Bronchial epithelial cell (primary cell): ENCODE results near the gene DYNC2H1. TPM values are rescaled to one million over a fixed set of nuclear protein-coding genes. Genes with fewer than 3 reads are reported as not detected.

ENCODE experiments used
- DNase-seq: peaks from one replicate; pipeline ENCODE4 v3.0.0-alpha.2; 2010; ENCODE audit warnings: low read depth
- FAIRE-seq: peaks from 2 replicates; lab custom pipeline; 2011; peaks lifted over from hg19 to GRCh38; lab: Jason Lieb, UNC
- H3K27me3 ChIP-seq: 2 replicates; pipeline ENCODE4 v1.5.1; 2011; ENCODE audit warnings: low read length; ENCODE audit not compliant: control insufficient read depth, insufficient read depth
- H3K36me3 ChIP-seq: 2 replicates; pipeline ENCODE4 v1.5.1; 2011; ENCODE audit warnings: low read length; ENCODE audit not compliant: control insufficient read depth, insufficient read depth
- H3K4me3 ChIP-seq: 2 replicates; pipeline ENCODE4 v1.5.1; 2011; ENCODE audit warnings: mild to moderate bottlenecking, low read depth, low read length, control low read depth
- CTCF ChIP-seq: IDR thresholded peaks from 2 replicates; pipeline ENCODE4 v1.5.1; 2011; ENCODE audit warnings: mild to moderate bottlenecking, moderate library complexity, low read length, control low read depth, inconsistent platforms; ENCODE audit not compliant: insufficient read depth, severe bottlenecking
- total RNA-seq: library from RNA; depleted of rRNA; stranded (reverse); fragments of >200 nt; gene quantifications from 2 replicates; pipeline ENCODE4 v1.2.1, GENCODE V29; 2014

DYNC2H1 gene
- total RNA-seq, 1 donor from 2014 or later: 11.6 TPM

- no peak for FAIRE-seq
Measured at GRCh38 chr11:103413266-103413888, 304.2 kb downstream of the DYNC2H1 start.

GRCh38 chr11:103418014-103418413, 308.8 kb downstream of the DYNC2H1 start:
- no peak for FAIRE-seq
- no peak for DNase-seq
- H3K4me3 ChIP-seq: no peak overlapping the region
- H3K36me3 ChIP-seq: no peaks in the 10 kb centered on the region
- TF ChIP-seq CTCF: no peak
- no peaks in the 10 kb centered on the region for H3K27me3 ChIP-seq

More at GRCh38 chr11:103413266-103413888, 304.2 kb downstream of the DYNC2H1 start:
- no peak for TF ChIP-seq CTCF
- H3K4me3 ChIP-seq: no peak overlapping the region
- no peaks in the 10 kb centered on the region for H3K27me3 ChIP-seq
- DNase-seq: no peak
- no peaks in the 10 kb centered on the region for H3K36me3 ChIP-seq

GRCh38 chr11:103420593-103420992, 311.4 kb downstream of the DYNC2H1 start:
- Histone ChIP-seq H3K36me3 (no peaks in the 10 kb centered on the region), H3K4me3 (no peak overlapping the region), H3K27me3 (no peaks in the 10 kb centered on the region)
- TF ChIP-seq CTCF: no peak
- FAIRE-seq (no peak), DNase-seq (peak; percentile 21)

- TF ChIP-seq CTCF: no peak
- Histone ChIP-seq H3K27me3 (no peaks in the 10 kb centered on the region), H3K36me3 (no peaks in the 10 kb centered on the region), H3K4me3 (no peak overlapping the region)
- no peak for FAIRE-seq
- DNase-seq: peak; percentile 95
Measured at GRCh38 chr11:103433386-103434072, 324.3 kb downstream of the DYNC2H1 start.

- H3K4me3 ChIP-seq: no peak overlapping the region
- no peak for TF ChIP-seq CTCF
Measured at GRCh38 chr11:103434073-103434411, 324.8 kb downstream of the DYNC2H1 start.

More at GRCh38 chr11:103434073-103434411, 324.8 kb downstream of the DYNC2H1 start:
- H3K27me3 ChIP-seq: no peaks in the 10 kb centered on the region
- no peaks in the 10 kb centered on the region for H3K36me3 ChIP-seq
- DNase-seq (no peak), FAIRE-seq (no peak)
